Fibroblast of lung (primary cell): ENCODE measurements around the gene PACRG. TPM values are rescaled to one million over a fixed set of nuclear protein-coding genes. Genes with fewer than 3 reads are reported as not detected.

Experiments used
- DNase-seq, 2 donors: peaks; one replicate each; pipeline versions ENCODE4 v3.0.0 to v3.0.0-alpha.2; 2010; ENCODE audit warnings: low read depth in 2 of 2
- H2AFZ ChIP-seq: 2 replicates; pipeline ENCODE4 v1.5.1; 2012; ENCODE audit warnings: low read length, control low read depth, inconsistent platforms
- H3K27ac ChIP-seq: 2 replicates; pipeline ENCODE4 v1.5.1; 2011; ENCODE audit warnings: low read length, control low read depth; ENCODE audit not compliant: insufficient read depth
- H3K27me3 ChIP-seq: 2 replicates; pipeline ENCODE4 v1.5.1; 2011; ENCODE audit warnings: mild to moderate bottlenecking, low read length; ENCODE audit not compliant: control insufficient read depth, insufficient read depth
- H3K36me3 ChIP-seq: 2 replicates; pipeline ENCODE4 v1.5.1; 2011; ENCODE audit warnings: low read length; ENCODE audit not compliant: control insufficient read depth, insufficient read depth
- H3K4me1 ChIP-seq: 2 replicates; pipeline ENCODE4 v1.5.1; 2011; ENCODE audit warnings: low read length; ENCODE audit not compliant: control insufficient read depth, insufficient read depth; ENCODE audit errors: extremely low read depth
- H3K4me2 ChIP-seq: 2 replicates; pipeline ENCODE4 v1.5.1; 2011; ENCODE audit warnings: low read length, control low read depth; ENCODE audit not compliant: insufficient read depth; ENCODE audit errors: extremely low read depth
- H3K4me3 ChIP-seq, 4 experiments: fragments of 200-600 bp in 1 of 4; sonication (generic) in 1 of 4; replicated peaks in 1 of 4; 2 replicates each; pipeline ENCODE4 v1.5.1; 2011 to 2016; ENCODE audit warnings: low read length in 4 of 4, low read depth in 3 of 4, mild to moderate bottlenecking in 3 of 4, control low read depth in 2 of 4, inconsistent platforms in 1 of 4, mixed read lengths in 1 of 4; ENCODE audit not compliant: insufficient read depth in 1 of 4; ENCODE audit errors: control extremely low read depth in 1 of 4
- H3K79me2 ChIP-seq: 2 replicates; pipeline ENCODE4 v1.5.1; 2012; ENCODE audit warnings: mild to moderate bottlenecking, low read length, inconsistent platforms; ENCODE audit not compliant: control insufficient read depth, insufficient read depth
- H3K9ac ChIP-seq: 2 replicates; pipeline ENCODE4 v1.5.1; 2011; ENCODE audit warnings: mild to moderate bottlenecking, low read length, control low read depth; ENCODE audit not compliant: insufficient read depth
- H3K9me3 ChIP-seq: 2 replicates; pipeline ENCODE4 v1.5.1; 2012; ENCODE audit warnings: low read depth, low read length; ENCODE audit not compliant: control insufficient read depth, insufficient read depth
- H4K20me1 ChIP-seq: 2 replicates; pipeline ENCODE4 v1.5.1; 2011; ENCODE audit warnings: low read length; ENCODE audit not compliant: control insufficient read depth, insufficient read depth; ENCODE audit errors: extremely low read depth
- EZH2 ChIP-seq: IDR thresholded peaks from 2 replicates; pipeline ENCODE4 v1.5.1; 2012; ENCODE audit warnings: low read length, control low read depth, mild to moderate bottlenecking; ENCODE audit errors: missing control alignments
- polyA plus RNA-seq, 2 donors: library from polyadenylated mRNA; depleted of rRNA in 1 of 2; stranded (reverse) in 1 of 2; unstranded in 1 of 2; fragments of >200 nt; gene quantifications; 2 replicates each; pipeline ENCODE4 v1.2.1, GENCODE V29; 2011 to 2012; ENCODE audit warnings: missing spikeins in 1 of 2
- total RNA-seq: library from RNA; depleted of rRNA; stranded (reverse); fragments of >200 nt; gene quantifications from 2 replicates; pipeline ENCODE4 v1.2.1, GENCODE V29; 2014
- TF ChIP-seq, protein P1 (sequence below), 2 donors: IDR thresholded peaks in 1 of 2; conservative IDR thresholded peaks in 1 of 2; 1 replicate in 1 of 2; 2 replicates in 1 of 2; pipeline ENCODE4 v1.5.1; 2011 to 2012; ENCODE audit warnings: low read length in 2 of 2, control low read depth in 1 of 2, inconsistent platforms in 1 of 2, low read depth in 1 of 2, mild to moderate bottlenecking in 1 of 2

PACRG gene
- total and polyA plus RNA-seq, 2 donors (not counting 1 experiment from before 2014, with no cell fraction given): 0.30 to 0.66 TPM

DNA sequence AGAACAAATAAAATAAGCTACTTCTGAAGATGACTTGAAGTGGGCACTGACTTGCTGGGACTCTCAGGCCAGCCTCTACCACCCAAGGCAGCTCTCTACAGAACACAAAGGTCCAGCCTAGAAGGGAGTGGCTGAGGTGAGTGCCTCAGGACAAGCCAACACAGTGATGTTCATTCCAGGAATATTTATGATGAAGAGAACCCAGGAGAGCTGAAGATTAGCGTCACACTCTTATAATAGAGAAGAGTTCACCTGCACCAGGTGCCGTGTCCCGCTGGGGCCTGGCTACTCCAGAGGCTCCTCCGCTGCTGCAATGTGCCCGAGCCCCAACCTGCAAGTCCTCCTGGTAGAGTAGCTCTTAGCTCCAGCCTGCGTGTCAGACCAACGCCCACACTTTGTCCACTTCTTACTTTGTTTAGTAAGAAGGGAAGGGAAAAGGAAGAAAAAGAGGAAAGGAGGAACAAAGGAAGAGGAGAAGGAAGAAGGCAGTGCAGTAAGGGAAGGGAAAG lies 504.3 kb downstream of the PACRG start:
- Histone ChIP-seq H4K20me1 (no peaks in the 10 kb centered on the region), H3K4me2 (no peak overlapping the region), H3K9ac (no peak overlapping the region), H2AFZ (no peak overlapping the region), H3K36me3 (no peaks in the 10 kb centered on the region), H3K9me3 (no peaks in the 10 kb centered on the region), H3K79me2 (no peaks in the 10 kb centered on the region), H3K4me1 (no peaks in the 10 kb centered on the region), H3K27me3 (no peaks in the 10 kb centered on the region), H3K27ac (no peak overlapping the region), H3K4me3 (no peak overlapping the region)
- DNase-seq: no peak
- TF ChIP-seq, protein P1, sequence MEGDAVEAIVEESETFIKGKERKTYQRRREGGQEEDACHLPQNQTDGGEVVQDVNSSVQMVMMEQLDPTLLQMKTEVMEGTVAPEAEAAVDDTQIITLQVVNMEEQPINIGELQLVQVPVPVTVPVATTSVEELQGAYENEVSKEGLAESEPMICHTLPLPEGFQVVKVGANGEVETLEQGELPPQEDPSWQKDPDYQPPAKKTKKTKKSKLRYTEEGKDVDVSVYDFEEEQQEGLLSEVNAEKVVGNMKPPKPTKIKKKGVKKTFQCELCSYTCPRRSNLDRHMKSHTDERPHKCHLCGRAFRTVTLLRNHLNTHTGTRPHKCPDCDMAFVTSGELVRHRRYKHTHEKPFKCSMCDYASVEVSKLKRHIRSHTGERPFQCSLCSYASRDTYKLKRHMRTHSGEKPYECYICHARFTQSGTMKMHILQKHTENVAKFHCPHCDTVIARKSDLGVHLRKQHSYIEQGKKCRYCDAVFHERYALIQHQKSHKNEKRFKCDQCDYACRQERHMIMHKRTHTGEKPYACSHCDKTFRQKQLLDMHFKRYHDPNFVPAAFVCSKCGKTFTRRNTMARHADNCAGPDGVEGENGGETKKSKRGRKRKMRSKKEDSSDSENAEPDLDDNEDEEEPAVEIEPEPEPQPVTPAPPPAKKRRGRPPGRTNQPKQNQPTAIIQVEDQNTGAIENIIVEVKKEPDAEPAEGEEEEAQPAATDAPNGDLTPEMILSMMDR (conservative IDR thresholded peaks at IDR 0.05 in 1 of 2, IDR thresholded peaks at IDR 0.05 in 1 of 2; ENCODE audit: low read depth in 1 of 2, low read length in 2 of 2): no peak
- no peak for TF ChIP-seq EZH2

DNA sequence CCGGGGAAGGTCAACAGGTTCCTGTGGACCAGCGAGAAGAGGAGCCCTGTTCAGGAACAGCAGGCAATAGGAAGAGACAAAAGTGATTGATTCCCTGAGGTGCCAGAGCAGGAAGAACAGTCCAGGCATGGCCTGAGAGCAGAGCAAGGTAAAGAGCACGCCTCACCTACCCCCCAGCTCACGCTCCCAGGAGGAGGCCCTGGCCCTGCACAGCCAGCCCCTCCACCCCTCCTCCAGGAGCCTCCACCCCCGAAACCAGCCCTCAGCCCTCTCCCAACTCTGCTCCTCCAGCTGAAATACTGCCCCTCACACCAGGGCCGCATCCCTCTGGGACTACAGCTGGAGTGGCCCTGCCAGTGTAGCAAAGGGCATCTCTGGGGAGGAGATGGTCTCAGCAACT lies 504.9 kb downstream of the PACRG start:
- Histone ChIP-seq H2AFZ (no peak overlapping the region), H3K9ac (no peak overlapping the region), H3K36me3 (no peaks in the 10 kb centered on the region), H3K4me2 (no peak overlapping the region), H3K79me2 (no peaks in the 10 kb centered on the region), H3K4me3 (no peak overlapping the region), H3K27me3 (no peaks in the 10 kb centered on the region), H4K20me1 (no peaks in the 10 kb centered on the region), H3K9me3 (no peaks in the 10 kb centered on the region), H3K4me1 (no peaks in the 10 kb centered on the region), H3K27ac (no peak overlapping the region)
- TF ChIP-seq, protein P1 (conservative IDR thresholded peaks at IDR 0.05 in 1 of 2, IDR thresholded peaks at IDR 0.05 in 1 of 2; ENCODE audit: low read depth in 1 of 2, low read length in 2 of 2): no peak
- no peak for TF ChIP-seq EZH2
- DNase-seq: no peak

DNA sequence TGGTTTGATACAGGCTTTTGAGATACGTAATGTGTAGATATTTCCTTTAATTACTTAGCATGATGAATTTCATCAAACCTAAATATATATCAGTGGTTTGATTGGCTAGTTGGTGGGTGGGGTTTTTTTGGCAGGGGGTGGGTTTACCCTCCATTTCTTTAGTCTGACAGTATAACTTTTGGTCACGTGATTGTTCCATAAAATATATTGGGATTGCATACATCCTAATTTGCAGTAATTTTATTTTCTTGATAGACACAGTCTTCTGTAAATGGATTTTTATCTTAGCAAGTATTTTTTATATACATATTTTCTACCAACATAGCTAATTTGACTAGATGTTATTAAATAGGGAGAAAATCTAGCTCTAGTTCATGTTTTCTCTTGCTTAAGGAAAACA lies 509.3 kb downstream of the PACRG start:
- Histone ChIP-seq H3K27me3 (no peaks in the 10 kb centered on the region), H3K4me1 (no peaks in the 10 kb centered on the region), H3K4me3 (no peak overlapping the region), H2AFZ (no peak overlapping the region), H4K20me1 (no peaks in the 10 kb centered on the region), H3K9me3 (no peaks in the 10 kb centered on the region), H3K79me2 (no peaks in the 10 kb centered on the region), H3K36me3 (no peaks in the 10 kb centered on the region), H3K4me2 (no peak overlapping the region), H3K9ac (no peak overlapping the region), H3K27ac (no peak overlapping the region)
- TF ChIP-seq, protein P1 (conservative IDR thresholded peaks at IDR 0.05 in 1 of 2, IDR thresholded peaks at IDR 0.05 in 1 of 2; ENCODE audit: low read depth in 1 of 2, low read length in 2 of 2): no peak
- DNase-seq: no peak
